ENCODE data around the gene ARHGEF4. TPM values are rescaled to one million over a fixed set of nuclear protein-coding genes. Genes with fewer than 3 reads are reported as not detected.

Gene ARHGEF4
- total and polyA plus RNA-seq, 8 donors: 16.3 to 58.2 (median 19.8) TPM

GRCh38 chr2:130840506-130840905 lies 3.8 kb downstream of the ARHGEF4 start:
- ATAC-seq: no peak
- TF ChIP-seq, protein P1, sequence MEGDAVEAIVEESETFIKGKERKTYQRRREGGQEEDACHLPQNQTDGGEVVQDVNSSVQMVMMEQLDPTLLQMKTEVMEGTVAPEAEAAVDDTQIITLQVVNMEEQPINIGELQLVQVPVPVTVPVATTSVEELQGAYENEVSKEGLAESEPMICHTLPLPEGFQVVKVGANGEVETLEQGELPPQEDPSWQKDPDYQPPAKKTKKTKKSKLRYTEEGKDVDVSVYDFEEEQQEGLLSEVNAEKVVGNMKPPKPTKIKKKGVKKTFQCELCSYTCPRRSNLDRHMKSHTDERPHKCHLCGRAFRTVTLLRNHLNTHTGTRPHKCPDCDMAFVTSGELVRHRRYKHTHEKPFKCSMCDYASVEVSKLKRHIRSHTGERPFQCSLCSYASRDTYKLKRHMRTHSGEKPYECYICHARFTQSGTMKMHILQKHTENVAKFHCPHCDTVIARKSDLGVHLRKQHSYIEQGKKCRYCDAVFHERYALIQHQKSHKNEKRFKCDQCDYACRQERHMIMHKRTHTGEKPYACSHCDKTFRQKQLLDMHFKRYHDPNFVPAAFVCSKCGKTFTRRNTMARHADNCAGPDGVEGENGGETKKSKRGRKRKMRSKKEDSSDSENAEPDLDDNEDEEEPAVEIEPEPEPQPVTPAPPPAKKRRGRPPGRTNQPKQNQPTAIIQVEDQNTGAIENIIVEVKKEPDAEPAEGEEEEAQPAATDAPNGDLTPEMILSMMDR (IDR thresholded peaks at IDR 0.05): no peak
- peak in 3 of 6 donors; percentile 4 to 44 (median 42) for DNase-seq
- Histone ChIP-seq H3K27me3 (no peaks in the 10 kb centered on the region), H3K9me3 (no peaks in the 10 kb centered on the region), H3K36me3 (no peaks in the 10 kb centered on the region), H3K4me3 (no peak overlapping the region), H3K27ac (no peak overlapping the region), H3K4me1 (peaks cover 0 to 2% (median 0%) of the 10 kb centered on the region in 3 donors)
- WGBS, 2 donors: 82 to 84% methylated on average over 8 of the region's 8 CpGs
- intact Hi-C loops (cut with DNase I): no loop called here
- no peak for FAIRE-seq

DNA sequence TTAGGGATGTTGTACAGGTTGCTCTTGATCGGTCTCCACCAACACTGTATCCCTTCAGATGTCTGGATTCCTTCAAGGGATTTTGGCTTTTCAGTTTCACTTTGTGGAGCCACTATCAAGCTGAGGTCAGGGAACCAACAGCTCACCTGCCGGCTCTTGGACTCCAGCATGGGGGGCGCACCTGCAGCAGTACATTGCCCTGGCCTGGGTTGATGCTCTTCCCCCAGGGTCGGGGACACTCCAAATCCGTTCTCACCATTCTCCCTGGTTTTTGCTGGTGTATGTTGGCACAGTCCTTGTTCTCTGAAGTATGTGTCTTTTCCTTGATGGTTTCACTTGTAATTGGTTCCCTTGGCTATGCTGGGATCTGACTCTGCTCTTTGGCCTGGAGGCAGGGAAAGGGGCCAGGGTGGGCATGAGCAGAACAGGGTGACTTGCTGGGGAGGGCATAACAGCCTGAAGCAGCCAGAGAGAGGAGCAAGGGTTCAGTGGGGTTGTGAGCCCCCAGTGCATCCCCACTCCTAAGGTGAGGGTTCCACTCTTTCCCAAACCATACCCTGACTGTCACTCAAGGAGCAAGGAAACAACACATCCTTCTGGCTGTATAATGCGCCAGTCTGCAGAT lies 5.1 kb downstream of the ARHGEF4 start:
- H3K27ac ChIP-seq: no peak overlapping the region
- TF ChIP-seq, protein P1 (IDR thresholded peaks at IDR 0.05): no peak
- H3K27me3 ChIP-seq: no peaks in the 10 kb centered on the region
- peaks cover 0 to 2% (median 0%) of the 10 kb centered on the region in 3 donors for H3K4me1 ChIP-seq
- intact Hi-C loops (cut with DNase I): no loop called here
- H3K36me3 ChIP-seq: no peaks in the 10 kb centered on the region
- H3K9me3 ChIP-seq: no peaks in the 10 kb centered on the region
- FAIRE-seq (no peak), ATAC-seq (no peak), DNase-seq (peak in 2 of 6 donors; percentile 10 to 12)
- H3K4me3 ChIP-seq: no peak overlapping the region
- 90 to 92% methylated on average over 6 of the region's 6 CpGs for whole genome bisulfite sequencing, 2 donors

DNA sequence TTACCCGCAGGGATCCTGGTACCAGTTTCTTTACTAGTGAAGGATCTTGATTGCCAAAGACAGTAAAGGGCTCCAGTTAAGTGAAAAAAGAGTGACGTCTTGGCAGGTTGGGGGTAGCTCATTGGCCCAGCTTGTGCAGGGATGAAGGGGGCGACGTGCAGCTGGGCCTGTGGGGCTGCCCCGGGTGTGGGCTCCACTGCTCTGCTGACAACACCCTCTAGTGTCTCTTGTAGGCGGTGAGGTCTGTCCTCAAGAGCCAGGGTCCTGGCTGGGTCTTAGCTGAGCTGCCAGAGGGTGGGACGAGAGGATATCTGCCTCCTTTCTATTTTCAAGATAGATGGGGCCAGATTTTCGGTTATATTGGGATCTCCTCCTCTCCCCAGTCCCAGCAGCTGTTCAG lies 6.1 kb downstream of the ARHGEF4 start:
- no peak for FAIRE-seq
- H3K4me3 ChIP-seq: no peak overlapping the region
- intact Hi-C loops (cut with DNase I): no loop called here
- peak in 1 of 6 donors; percentile 31 for DNase-seq
- H3K4me1 ChIP-seq: peaks cover 0 to 2% (median 0%) of the 10 kb centered on the region in 3 donors
- H3K36me3 ChIP-seq: no peaks in the 10 kb centered on the region
- no peak overlapping the region for H3K27ac ChIP-seq
- no peaks in the 10 kb centered on the region for H3K9me3 ChIP-seq
- ATAC-seq: no peak
- TF ChIP-seq, protein P1 (IDR thresholded peaks at IDR 0.05): no peak
- H3K27me3 ChIP-seq: no peaks in the 10 kb centered on the region
- WGBS, 2 donors: 80 to 84% methylated on average over 8 of the region's 8 CpGs

- TF ChIP-seq, protein P1 (IDR thresholded peaks at IDR 0.05): no peak
- Histone ChIP-seq H3K27ac (no peak overlapping the region), H3K4me3 (no peak overlapping the region), H3K4me1 (peaks cover 0 to 2% (median 0%) of the 10 kb centered on the region in 3 donors), H3K27me3 (no peaks in the 10 kb centered on the region), H3K9me3 (no peaks in the 10 kb centered on the region), H3K36me3 (no peaks in the 10 kb centered on the region)
- peak in 2 of 6 donors; percentile 13 to 46 for DNase-seq
- no peak for ATAC-seq
- intact Hi-C loops (cut with DNase I): no loop called here
- no peak for FAIRE-seq
- WGBS, 2 donors: 61 to 71% methylated on average over 12 of the region's 12 CpGs
Observed at GRCh38 chr2:130843321-130843985, 6.7 kb downstream of the ARHGEF4 start.

DNA sequence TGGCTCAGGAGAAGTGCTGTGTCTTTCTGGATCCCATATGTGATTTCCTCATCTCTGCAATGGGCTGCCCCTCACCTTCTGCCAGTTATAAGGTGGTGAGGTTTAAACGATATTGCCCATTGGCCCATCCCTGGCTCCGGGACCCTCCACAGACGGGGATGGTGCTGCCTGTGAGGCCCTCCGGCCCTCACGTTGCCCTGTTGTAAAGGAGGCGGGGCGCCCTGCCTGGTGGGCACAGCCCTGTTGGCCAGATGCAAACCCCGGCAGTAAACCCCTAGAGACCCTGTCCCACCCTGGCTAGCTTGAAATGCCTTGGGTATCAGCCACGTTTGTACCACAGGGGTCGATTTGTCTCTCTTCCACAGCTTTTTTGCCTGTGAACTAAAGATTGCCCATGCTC lies 7.4 kb downstream of the ARHGEF4 start:
- FAIRE-seq (no peak), ATAC-seq (no peak), DNase-seq (peak in 3 of 6 donors; percentile 13 to 49 (median 33))
- 85 to 87% methylated on average over 10 of the region's 10 CpGs for WGBS, 2 donors
- Histone ChIP-seq H3K36me3 (no peaks in the 10 kb centered on the region), H3K4me1 (no peaks in the 10 kb centered on the region), H3K27ac (no peak overlapping the region), H3K27me3 (no peaks in the 10 kb centered on the region), H3K4me3 (no peak overlapping the region), H3K9me3 (no peaks in the 10 kb centered on the region)
- intact Hi-C loops (cut with DNase I): no loop called here
- TF ChIP-seq, protein P1 (IDR thresholded peaks at IDR 0.05): no peak
